GM12878 (cell line): Measurements from ENCODE around the gene LRRC2. TPM values are rescaled to one million over a fixed set of nuclear protein-coding genes. Genes with fewer than 3 reads are reported as not detected.

Source experiments
- ATAC-seq: fragments of 200-7000 bp; cut with Tn5 transposase; 3 replicates; pipeline ENCODE4 v1.9.1; 2020; ENCODE audit warnings: mild to moderate bottlenecking, moderate library complexity
- BruUV-seq: library from RNA; stranded (reverse); fragments of 400-500 nt; replicated peaks from 2 replicates; lab custom pipeline; 2021; lab: Mats Ljungman, UMichigan
- CTCF ChIA-PET: fragments of 300-600 bp; sonication (Branson Sonifier 250); formaldehyde crosslinking; extraction: SDS; loops from one replicate; lab custom pipeline; 2021; ENCODE audit warnings: inconsistent platforms; lab: Yijun Ruan, JAX
- POLR2A ChIA-PET: fragments of 350-600 bp; formaldehyde crosslinking; extraction: SDS; loops from one replicate; lab custom pipeline; 2021; ENCODE audit warnings: inconsistent platforms; lab: Charles Lee
- RAD21 ChIA-PET: fragments of 300-600 bp; sonication (Branson Sonifier 250); formaldehyde crosslinking; loops from one replicate; lab custom pipeline; 2023; ENCODE audit warnings: antibody characterized with exemption; ENCODE audit not compliant: unreplicated experiment; lab: Charles Lee
- SMC1A ChIA-PET: fragments of 300-600 bp; sonication (Branson Sonifier 250); formaldehyde crosslinking; loops from one replicate; lab custom pipeline; 2023; ENCODE audit not compliant: unreplicated experiment, uncharacterized antibody; lab: Charles Lee
- DNase-seq: peaks from one replicate; pipeline ENCODE4 v3.0.0-alpha.2; 2011; ENCODE audit warnings: low read depth, low spot score
- FAIRE-seq: peaks from 3 replicates; lab custom pipeline; 2011; peaks lifted over from hg19 to GRCh38; lab: Jason Lieb, UNC
- H2AFZ ChIP-seq: 2 replicates; pipeline ENCODE4 v1.6.0; 2011; ENCODE audit warnings: low read depth, low read length, control low read depth; ENCODE audit not compliant: control insufficient read depth
- H3K27ac ChIP-seq: 2 replicates; pipeline ENCODE4 v1.5.1; 2011; ENCODE audit warnings: control low read depth; ENCODE audit not compliant: control insufficient read depth, insufficient read depth
- H3K27me3 ChIP-seq, 2 experiments: replicated peaks in 1 of 2; 2 replicates each; pipeline versions ENCODE4 v1.6.0 to v1.6.1; 2011; ENCODE audit warnings: low read length in 1 of 2; ENCODE audit not compliant: control insufficient read depth in 2 of 2, insufficient read depth in 2 of 2
- H3K36me3 ChIP-seq, 2 experiments: 2 replicates each; pipeline ENCODE4 v1.5.1; 2011; ENCODE audit warnings: low read length in 1 of 2; ENCODE audit not compliant: control insufficient read depth in 2 of 2, insufficient read depth in 2 of 2
- H3K4me1 ChIP-seq: 2 replicates; pipeline ENCODE4 v1.6.1; 2011; ENCODE audit warnings: mild to moderate bottlenecking, low read length, moderate library complexity, mixed read lengths; ENCODE audit not compliant: control insufficient read depth, insufficient read depth
- H3K4me2 ChIP-seq: 2 replicates; pipeline ENCODE4 v1.6.0; 2011; ENCODE audit warnings: control low read depth; ENCODE audit not compliant: control insufficient read depth, insufficient read depth
- H3K4me3 ChIP-seq: fragments of 200-600 bp; sonication (generic); 2 replicates; pipeline ENCODE4 v1.5.1; 2016
- H3K79me2 ChIP-seq: 2 replicates; pipeline ENCODE4 v1.6.0; 2011; ENCODE audit warnings: low read length; ENCODE audit not compliant: control insufficient read depth, insufficient read depth
- H3K9ac ChIP-seq: 2 replicates; pipeline ENCODE4 v1.8.0; 2011; ENCODE audit warnings: low read length, control low read depth, mixed read lengths; ENCODE audit not compliant: control insufficient read depth, insufficient read depth
- H3K9me3 ChIP-seq: replicated peaks from 3 replicates; pipeline ENCODE4 v1.5.1; 2011; ENCODE audit warnings: mild to moderate bottlenecking, low read length; ENCODE audit not compliant: control insufficient read depth, insufficient read depth
- H4K20me1 ChIP-seq: 2 replicates; pipeline ENCODE4 v1.6.0; 2011; ENCODE audit not compliant: control insufficient read depth, insufficient read depth
- CREM ChIP-seq: IDR thresholded peaks from 2 replicates; pipeline ENCODE4 v1.6.1; 2014; ENCODE audit warnings: antibody characterized with exemption, low read depth
- NBN ChIP-seq: fragments of 450-650 bp; IDR thresholded peaks from 2 replicates; pipeline ENCODE4 v1.6.1; 2016
- NFYA ChIP-seq: IDR thresholded peaks from 2 replicates; pipeline ENCODE4 v1.6.1; 2011; ENCODE audit warnings: low read depth, mild to moderate bottlenecking, low read length, improper control_type of control experiment, borderline replicate concordance
- PAX5 ChIP-seq: IDR thresholded peaks from 2 replicates; pipeline ENCODE4 v1.6.1; 2011; ENCODE audit warnings: low read depth, low read length, borderline replicate concordance
- YBX1 ChIP-seq: fragments of 450-650 bp; IDR thresholded peaks from 2 replicates; pipeline ENCODE4 v1.6.1; 2016; ENCODE audit warnings: antibody characterized with exemption
- WGBS: methylation state at CpG from one replicate; pipeline ENCODE4 v1.1.6; 2016; ENCODE audit warnings: low lambda C conversion rate; ENCODE audit not compliant: insufficient replicate concordance, insufficient coverage; ENCODE audit errors: missing lambda C conversion rate; 5-methylcytosine and 5-hydroxymethylcytosine counted together
- in situ Hi-C: fragments of 300-500 bp; cut with MboI; formaldehyde crosslinking; loops from 9 replicates; pipeline ENCODE4 v1.14.3; 2018; ENCODE audit warnings: mixed read lengths
- intact Hi-C: fragments of 100-400 bp; cut with micrococcal nuclease; formaldehyde crosslinking; loops from one replicate; pipeline ENCODE4 v1.14.2; 2022; ENCODE audit not compliant: unreplicated experiment
- polyA plus RNA-seq, 11 experiments: library from polyadenylated mRNA; depleted of rRNA in 4 of 11; unstranded in 6 of 11; stranded (reverse) in 5 of 11; fragments of >200 nt; fragmentation: Nextera tagmentation in 4 of 11; fragmentation: Illumina TruSeq in 1 of 11; extraction: Ambion mirVana in 4 of 11; extraction: Trizol in 1 of 11; gene quantifications; 1 replicate in 1 of 11; 2 replicates in 10 of 11; pipeline versions ENCODE4 v1.2.1 to v1.2.3, GENCODE V29; 2011 to 2016; ENCODE audit warnings: inconsistent platforms in 2 of 11, missing spikeins in 2 of 11, low read depth in 1 of 11
- total RNA-seq, 4 experiments: library from RNA; depleted of rRNA in 3 of 4; stranded (reverse); fragments of >200 nt in 3 of 4; fragmentation: Illumina TruSeq in 1 of 4; extraction: Trizol in 1 of 4; gene quantifications; 2 replicates each; pipeline versions ENCODE4 v1.2.1 to v1.2.3, GENCODE V29; 2013 to 2021
- TF ChIP-seq, protein P1 (sequence below): fragments of 450-650 bp; IDR thresholded peaks from 2 replicates; pipeline ENCODE4 v1.6.1; 2016; ENCODE audit warnings: mild to moderate bottlenecking, moderate library complexity, borderline replicate concordance
- TF ChIP-seq, protein P2 (sequence below): fragments of 450-650 bp; IDR thresholded peaks from 2 replicates; pipeline ENCODE4 v1.6.1; 2016; ENCODE audit warnings: mild to moderate bottlenecking

LRRC2 gene
- total and polyA plus RNA-seq, 10 of the 15 experiments (the other 5 are each of a cell fraction or from before 2014, with no cell fraction given): not detected

DNA sequence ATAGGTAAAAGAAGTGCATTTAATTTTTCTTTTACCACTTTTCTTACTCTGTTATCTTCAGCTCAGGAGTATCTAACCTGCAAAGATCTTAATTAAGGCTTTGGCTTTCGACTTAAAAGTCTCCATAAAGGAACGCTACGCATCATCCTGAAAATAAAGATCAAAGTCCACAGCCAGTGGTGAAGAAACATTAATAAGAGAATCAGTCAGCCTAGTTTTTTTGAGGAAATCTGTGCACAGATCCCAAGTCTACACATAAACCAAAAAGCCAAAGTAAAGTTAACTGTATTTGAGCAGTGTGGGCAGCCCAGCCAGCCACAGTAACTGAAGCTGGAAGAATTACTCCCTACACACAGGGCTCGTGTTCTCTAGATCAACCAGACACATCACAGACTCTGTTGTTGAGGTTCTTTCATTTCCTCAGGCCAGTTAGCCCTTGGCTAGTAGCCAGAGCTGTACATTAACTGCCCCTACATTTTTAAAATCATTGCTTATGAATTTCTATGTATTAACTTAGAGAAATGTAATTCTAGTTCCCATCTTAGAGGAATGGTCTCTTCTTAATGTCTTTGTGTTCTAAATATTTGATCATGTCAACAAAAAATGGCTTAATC is 6.9 kb downstream of the LRRC2 start:
- BruUV-seq: no TSS peak
- 70% methylated on average over 4 of the region's 4 CpGs for WGBS
- no peak overlapping the region for H3K4me3 ChIP-seq
- FAIRE-seq: no peak
- POLR2A ChIA-PET: no interaction called here
- peak overlapping the region; percentile 99 for H2AFZ ChIP-seq
- no peaks in the 10 kb centered on the region for H4K20me1 ChIP-seq
- no peaks in the 10 kb centered on the region; the same call in 2 of the 3 replicates for H3K9me3 ChIP-seq
- no peak overlapping the region for H3K27ac ChIP-seq
- no peak overlapping the region for H3K9ac ChIP-seq
- SMC1A ChIA-PET: interaction anchor here (0.8 to 2.6 kb wide), 8 partner anchors 10 to 71 kb away, joined by 3 to 23 read pairs (median 8); partner anchors contain the start of gene RTP3
- H3K27me3 ChIP-seq: no peaks in the 10 kb centered on the region
- RAD21 ChIA-PET: interaction anchor here (1.2 to 2.3 kb wide), 5 partner anchors 10 to 71 kb away, joined by 4 to 35 read pairs (median 4); no protein-coding TSS in a partner anchor
- intact Hi-C loops: loop anchor here (2.0 to 10.0 kb wide), 2 partner anchors 62 to 184 kb away; partner anchors contain the start of genes CCR5 and RTP3
- no peaks in the 10 kb centered on the region for H3K79me2 ChIP-seq
- TF ChIP-seq NBN: no peak
- no peak for TF ChIP-seq PAX5
- no peak for TF ChIP-seq YBX1
- TF ChIP-seq, protein P1, sequence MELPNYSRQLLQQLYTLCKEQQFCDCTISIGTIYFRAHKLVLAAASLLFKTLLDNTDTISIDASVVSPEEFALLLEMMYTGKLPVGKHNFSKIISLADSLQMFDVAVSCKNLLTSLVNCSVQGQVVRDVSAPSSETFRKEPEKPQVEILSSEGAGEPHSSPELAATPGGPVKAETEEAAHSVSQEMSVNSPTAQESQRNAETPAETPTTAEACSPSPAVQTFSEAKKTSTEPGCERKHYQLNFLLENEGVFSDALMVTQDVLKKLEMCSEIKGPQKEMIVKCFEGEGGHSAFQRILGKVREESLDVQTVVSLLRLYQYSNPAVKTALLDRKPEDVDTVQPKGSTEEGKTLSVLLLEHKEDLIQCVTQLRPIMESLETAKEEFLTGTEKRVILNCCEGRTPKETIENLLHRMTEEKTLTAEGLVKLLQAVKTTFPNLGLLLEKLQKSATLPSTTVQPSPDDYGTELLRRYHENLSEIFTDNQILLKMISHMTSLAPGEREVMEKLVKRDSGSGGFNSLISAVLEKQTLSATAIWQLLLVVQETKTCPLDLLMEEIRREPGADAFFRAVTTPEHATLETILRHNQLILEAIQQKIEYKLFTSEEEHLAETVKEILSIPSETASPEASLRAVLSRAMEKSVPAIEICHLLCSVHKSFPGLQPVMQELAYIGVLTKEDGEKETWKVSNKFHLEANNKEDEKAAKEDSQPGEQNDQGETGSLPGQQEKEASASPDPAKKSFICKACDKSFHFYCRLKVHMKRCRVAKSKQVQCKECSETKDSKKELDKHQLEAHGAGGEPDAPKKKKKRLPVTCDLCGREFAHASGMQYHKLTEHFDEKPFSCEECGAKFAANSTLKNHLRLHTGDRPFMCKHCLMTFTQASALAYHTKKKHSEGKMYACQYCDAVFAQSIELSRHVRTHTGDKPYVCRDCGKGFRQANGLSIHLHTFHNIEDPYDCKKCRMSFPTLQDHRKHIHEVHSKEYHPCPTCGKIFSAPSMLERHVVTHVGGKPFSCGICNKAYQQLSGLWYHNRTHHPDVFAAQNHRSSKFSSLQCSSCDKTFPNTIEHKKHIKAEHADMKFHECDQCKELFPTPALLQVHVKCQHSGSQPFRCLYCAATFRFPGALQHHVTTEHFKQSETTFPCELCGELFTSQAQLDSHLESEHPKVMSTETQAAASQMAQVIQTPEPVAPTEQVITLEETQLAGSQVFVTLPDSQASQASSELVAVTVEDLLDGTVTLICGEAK: no peak
- TF ChIP-seq NFYA: no peak
- no peak for TF ChIP-seq CREM
- TF ChIP-seq, protein P2, sequence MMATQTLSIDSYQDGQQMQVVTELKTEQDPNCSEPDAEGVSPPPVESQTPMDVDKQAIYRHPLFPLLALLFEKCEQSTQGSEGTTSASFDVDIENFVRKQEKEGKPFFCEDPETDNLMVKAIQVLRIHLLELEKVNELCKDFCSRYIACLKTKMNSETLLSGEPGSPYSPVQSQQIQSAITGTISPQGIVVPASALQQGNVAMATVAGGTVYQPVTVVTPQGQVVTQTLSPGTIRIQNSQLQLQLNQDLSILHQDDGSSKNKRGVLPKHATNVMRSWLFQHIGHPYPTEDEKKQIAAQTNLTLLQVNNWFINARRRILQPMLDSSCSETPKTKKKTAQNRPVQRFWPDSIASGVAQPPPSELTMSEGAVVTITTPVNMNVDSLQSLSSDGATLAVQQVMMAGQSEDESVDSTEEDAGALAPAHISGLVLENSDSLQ: no peak
- no peak for DNase-seq
- H3K36me3 ChIP-seq: no peaks in the 10 kb centered on the region
- CTCF ChIA-PET: interaction anchor here (0.6 to 7.3 kb wide), 15 partner anchors 20 to 343 kb away, joined by 3 to 111 read pairs (median 5); partner anchors contain the start of gene RTP3
- in situ Hi-C loops: loop anchor here (5.0 kb wide), 1 partner anchor 72 kb away; no protein-coding TSS in a partner anchor
- ATAC-seq: peak; percentile 34
- peak overlapping the region; percentile 84 for H3K4me2 ChIP-seq
- H3K4me1 ChIP-seq: no peaks in the 10 kb centered on the region
